GM12891 (cell line): ENCODE results near the gene EGFR.

ENCODE experiments used
- DNase-seq: peaks from one replicate; pipeline ENCODE4 v3.0.0; 2011; ENCODE audit warnings: low spot score; ENCODE audit not compliant: insufficient read length
- FAIRE-seq: peaks from 2 replicates; lab custom pipeline; 2011; peaks lifted over from hg19 to GRCh38; lab: Jason Lieb, UNC
- PAX5 ChIP-seq: IDR thresholded peaks from 2 replicates; pipeline ENCODE4 v1.6.1; 2011; ENCODE audit warnings: low read length, moderate library complexity, mild to moderate bottlenecking; ENCODE audit not compliant: insufficient read depth, severe bottlenecking
- POLR2A ChIP-seq: IDR thresholded peaks from 2 replicates; pipeline ENCODE4 v1.6.1; 2011; ENCODE audit warnings: low read depth, low read length, control low read depth
- POLR2AphosphoS5 ChIP-seq: IDR thresholded peaks from 2 replicates; pipeline ENCODE4 v1.6.1; 2011; ENCODE audit warnings: low read depth, low read length, control low read depth
- POU2F2 ChIP-seq: IDR thresholded peaks from 2 replicates; pipeline ENCODE4 v1.6.1; 2011; ENCODE audit warnings: low read depth, mild to moderate bottlenecking, control low read depth, low read length, moderate library complexity
- SPI1 ChIP-seq: IDR thresholded peaks from 2 replicates; pipeline ENCODE4 v1.6.1; 2011; ENCODE audit warnings: low read depth, low read length, control low read depth
- TAF1 ChIP-seq: IDR thresholded peaks from 2 replicates; pipeline ENCODE4 v1.6.1; 2011; ENCODE audit warnings: low read depth, low read length, control low read depth

EGFR gene

GRCh38 chr7:55060636-55061022 lies 41.8 kb downstream of the EGFR start:
- TF ChIP-seq POLR2A (no peak), POU2F2 (no peak), SPI1 (no peak), PAX5 (no peak), TAF1 (no peak), POLR2AphosphoS5 (no peak)
- DNase-seq (no peak), FAIRE-seq (no peak)

DNA sequence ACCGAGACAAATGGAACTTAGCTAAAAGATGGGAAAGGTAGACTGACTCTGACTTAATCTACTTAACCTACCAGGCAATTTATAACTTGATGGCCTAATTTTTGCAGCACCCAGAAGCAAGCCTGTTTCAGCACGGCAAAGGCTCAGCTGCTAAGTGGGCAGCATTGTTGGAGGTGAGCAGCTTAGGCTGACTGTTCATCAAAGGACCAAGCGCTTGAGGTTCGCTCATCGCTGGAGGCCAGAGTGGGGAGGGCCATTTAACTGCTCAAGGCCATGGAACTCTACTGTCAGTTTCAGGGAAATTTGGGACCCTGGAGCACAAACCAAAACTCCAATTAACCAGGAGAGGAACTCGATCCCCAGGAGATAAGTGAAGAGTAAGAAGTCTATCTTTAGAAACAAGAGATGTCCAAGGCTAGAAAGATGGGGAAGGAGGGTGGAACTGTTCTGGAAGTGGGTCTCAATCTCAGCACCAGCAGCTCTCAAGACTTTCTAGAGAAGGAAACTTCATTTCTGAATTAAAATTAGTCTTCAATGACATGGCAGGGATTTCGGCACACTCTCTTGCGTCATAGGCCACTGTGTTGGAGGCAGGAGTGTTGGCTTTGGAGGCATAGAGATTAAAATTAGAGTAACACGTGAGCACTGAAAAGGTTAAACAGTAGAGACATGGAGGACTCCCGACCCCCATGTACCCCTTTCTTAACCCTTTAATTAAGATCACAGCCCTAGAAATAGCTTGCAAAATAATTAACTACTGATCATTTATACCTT lies 43.1 kb downstream of the EGFR start:
- no peak for TF ChIP-seq POU2F2
- no peak for TF ChIP-seq POLR2A
- TF ChIP-seq SPI1: no peak
- no peak for TF ChIP-seq TAF1
- TF ChIP-seq POLR2AphosphoS5: no peak
- no peak for TF ChIP-seq PAX5
- no peak for FAIRE-seq

GRCh38 chr7:55063061-55063460 lies 44.2 kb downstream of the EGFR start:
- DNase-seq: no peak
- TF ChIP-seq PAX5 (no peak), POLR2A (no peak), SPI1 (no peak), TAF1 (no peak), POLR2AphosphoS5 (no peak), POU2F2 (no peak)
- FAIRE-seq: no peak

More for the DNA sequence above, 43.1 kb downstream of the EGFR start:
- DNase-seq: no peak

DNA sequence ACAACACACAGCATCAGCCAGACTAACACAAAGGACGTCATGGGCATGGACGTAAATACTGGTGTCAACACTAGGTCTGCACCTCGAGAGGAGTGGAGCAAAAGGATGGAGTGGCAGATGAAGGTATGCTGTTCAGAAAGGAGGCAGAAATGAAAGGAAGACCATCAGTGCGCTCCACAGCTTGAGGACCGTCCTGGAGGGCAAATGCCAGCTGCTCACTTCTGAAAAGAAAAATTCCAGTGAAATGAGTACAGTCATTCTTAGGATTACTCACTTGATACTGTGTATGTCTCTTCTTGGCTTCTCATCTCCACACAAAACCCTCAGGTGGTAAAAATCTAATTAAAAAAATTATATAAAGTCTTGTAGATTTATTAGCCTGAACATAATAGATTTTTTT lies 44.8 kb downstream of the EGFR start:
- DNase-seq (no peak), FAIRE-seq (no peak)
- TF ChIP-seq POU2F2 (no peak), SPI1 (no peak), POLR2A (no peak), TAF1 (no peak), POLR2AphosphoS5 (no peak), PAX5 (no peak)

DNA sequence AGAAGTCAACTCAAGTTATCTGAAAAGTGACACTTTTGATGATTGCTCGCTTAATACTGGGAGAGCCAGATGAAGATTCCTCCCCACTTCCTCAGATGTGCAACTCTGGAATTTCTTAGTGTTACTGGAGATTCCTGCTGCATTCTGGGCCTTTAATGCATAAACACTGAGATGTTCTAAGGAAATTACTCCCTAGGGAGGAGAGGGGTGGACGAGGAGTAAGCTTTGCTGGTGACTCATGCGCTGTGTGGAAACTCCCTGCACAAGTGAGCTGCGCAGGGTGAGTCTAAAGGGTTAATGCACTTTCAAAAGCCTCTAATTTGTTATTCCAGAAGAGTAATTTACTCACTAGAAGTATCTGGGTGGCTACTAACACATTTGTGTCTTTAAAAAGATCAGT lies 46.3 kb downstream of the EGFR start:
- no peak for FAIRE-seq
- DNase-seq: no peak
- no peak for TF ChIP-seq POLR2A
- no peak for TF ChIP-seq POLR2AphosphoS5
- no peak for TF ChIP-seq SPI1
- TF ChIP-seq PAX5: no peak
- no peak for TF ChIP-seq TAF1
- TF ChIP-seq POU2F2: no peak

- no peak for TF ChIP-seq TAF1
- no peak for TF ChIP-seq POLR2AphosphoS5
- no peak for TF ChIP-seq POLR2A
- no peak for TF ChIP-seq SPI1
- no peak for TF ChIP-seq POU2F2
- no peak for TF ChIP-seq PAX5
- no peak for DNase-seq
- no peak for FAIRE-seq
These were observed 46.9 kb downstream of the EGFR start for GRCh38 chr7:55065511-55066229.

GRCh38 chr7:55066524-55066923 lies 47.7 kb downstream of the EGFR start:
- FAIRE-seq: no peak
- TF ChIP-seq PAX5 (no peak), POU2F2 (no peak), SPI1 (no peak), POLR2AphosphoS5 (no peak), TAF1 (no peak), POLR2A (no peak)
- no peak for DNase-seq

- DNase-seq (no peak), FAIRE-seq (no peak)
- no peak for TF ChIP-seq POLR2AphosphoS5
- TF ChIP-seq POU2F2: no peak
- TF ChIP-seq POLR2A: no peak
- no peak for TF ChIP-seq SPI1
- TF ChIP-seq PAX5: no peak
- TF ChIP-seq TAF1: no peak
These were observed 48.1 kb downstream of the EGFR start for GRCh38 chr7:55066938-55067337.

GRCh38 chr7:55067748-55068147 lies 48.9 kb downstream of the EGFR start:
- peak; percentile 83 for FAIRE-seq
- 0 out of 2 replicates have a peak, but pooled peaks have one; percentile 37 for TF ChIP-seq POU2F2
- no peak for TF ChIP-seq SPI1
- DNase-seq: no peak
